ENCODE measurements around the gene STK11. TPM values are rescaled to one million over a fixed set of nuclear protein-coding genes. Genes with fewer than 3 reads are reported as not detected.

Gene STK11
- total RNA-seq, 4 donors from 2014 or later = 22.8 to 71.8 (median 31.9) TPM

DNA sequence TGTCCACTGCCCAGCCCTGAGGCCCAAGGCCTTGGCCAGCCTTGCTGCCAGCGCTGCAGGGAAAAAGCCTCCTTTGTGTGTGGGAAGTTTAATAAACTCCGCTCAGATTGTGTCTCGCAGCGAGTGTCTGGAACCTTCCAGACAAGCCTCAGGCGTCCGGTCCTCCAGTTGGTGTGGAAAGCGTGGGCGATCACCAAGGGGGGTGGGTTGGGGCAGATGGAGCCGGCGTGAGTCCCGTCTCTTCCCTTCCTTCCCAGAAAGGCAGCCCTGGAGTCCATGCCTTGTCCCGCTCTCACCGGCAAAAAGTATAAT, 4.6 kb downstream of the STK11 start:
- TF ChIP-seq, protein P1, sequence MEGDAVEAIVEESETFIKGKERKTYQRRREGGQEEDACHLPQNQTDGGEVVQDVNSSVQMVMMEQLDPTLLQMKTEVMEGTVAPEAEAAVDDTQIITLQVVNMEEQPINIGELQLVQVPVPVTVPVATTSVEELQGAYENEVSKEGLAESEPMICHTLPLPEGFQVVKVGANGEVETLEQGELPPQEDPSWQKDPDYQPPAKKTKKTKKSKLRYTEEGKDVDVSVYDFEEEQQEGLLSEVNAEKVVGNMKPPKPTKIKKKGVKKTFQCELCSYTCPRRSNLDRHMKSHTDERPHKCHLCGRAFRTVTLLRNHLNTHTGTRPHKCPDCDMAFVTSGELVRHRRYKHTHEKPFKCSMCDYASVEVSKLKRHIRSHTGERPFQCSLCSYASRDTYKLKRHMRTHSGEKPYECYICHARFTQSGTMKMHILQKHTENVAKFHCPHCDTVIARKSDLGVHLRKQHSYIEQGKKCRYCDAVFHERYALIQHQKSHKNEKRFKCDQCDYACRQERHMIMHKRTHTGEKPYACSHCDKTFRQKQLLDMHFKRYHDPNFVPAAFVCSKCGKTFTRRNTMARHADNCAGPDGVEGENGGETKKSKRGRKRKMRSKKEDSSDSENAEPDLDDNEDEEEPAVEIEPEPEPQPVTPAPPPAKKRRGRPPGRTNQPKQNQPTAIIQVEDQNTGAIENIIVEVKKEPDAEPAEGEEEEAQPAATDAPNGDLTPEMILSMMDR (IDR thresholded peaks at IDR 0.05; ENCODE audit: low read depth) = no peak

DNA sequence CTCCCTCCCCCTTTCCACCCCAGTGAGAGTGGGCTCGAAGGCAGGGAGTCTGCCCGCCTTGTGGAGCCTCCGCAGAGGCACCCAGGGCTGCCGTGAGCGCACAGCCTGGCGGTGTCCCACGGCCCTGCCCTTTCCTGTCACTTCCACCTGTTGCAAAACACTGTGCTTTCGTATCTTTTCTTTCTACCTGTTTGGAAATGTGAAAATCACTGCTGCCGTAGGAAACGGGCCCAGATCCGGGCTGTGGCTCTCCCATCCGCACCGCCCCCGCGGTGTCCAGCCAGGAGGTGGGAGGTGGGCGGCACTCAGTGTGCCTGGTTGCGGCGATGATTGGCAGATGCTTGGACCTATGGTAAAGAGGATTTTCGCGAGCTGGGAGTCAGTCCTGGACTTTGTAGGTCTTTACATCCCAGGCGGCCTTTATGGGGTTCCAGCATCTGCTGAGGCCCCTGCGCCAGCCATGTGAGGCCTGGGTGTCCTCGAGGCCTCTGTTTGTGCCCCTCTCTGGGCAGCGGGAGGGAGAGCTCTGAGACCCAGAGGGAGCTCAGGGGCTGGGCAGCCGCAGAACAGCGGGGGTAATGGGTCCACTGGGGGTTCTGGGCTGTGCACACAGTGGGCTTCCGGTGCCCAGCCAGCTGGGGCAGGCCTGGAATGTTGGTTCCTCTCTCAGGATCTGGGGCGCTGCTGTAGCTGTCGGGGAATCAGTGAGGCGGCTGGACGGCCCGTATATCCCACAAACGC, 6.1 kb downstream of the STK11 start:
- TF ChIP-seq, protein P1 (IDR thresholded peaks at IDR 0.05; ENCODE audit: low read depth) = no peak

DNA sequence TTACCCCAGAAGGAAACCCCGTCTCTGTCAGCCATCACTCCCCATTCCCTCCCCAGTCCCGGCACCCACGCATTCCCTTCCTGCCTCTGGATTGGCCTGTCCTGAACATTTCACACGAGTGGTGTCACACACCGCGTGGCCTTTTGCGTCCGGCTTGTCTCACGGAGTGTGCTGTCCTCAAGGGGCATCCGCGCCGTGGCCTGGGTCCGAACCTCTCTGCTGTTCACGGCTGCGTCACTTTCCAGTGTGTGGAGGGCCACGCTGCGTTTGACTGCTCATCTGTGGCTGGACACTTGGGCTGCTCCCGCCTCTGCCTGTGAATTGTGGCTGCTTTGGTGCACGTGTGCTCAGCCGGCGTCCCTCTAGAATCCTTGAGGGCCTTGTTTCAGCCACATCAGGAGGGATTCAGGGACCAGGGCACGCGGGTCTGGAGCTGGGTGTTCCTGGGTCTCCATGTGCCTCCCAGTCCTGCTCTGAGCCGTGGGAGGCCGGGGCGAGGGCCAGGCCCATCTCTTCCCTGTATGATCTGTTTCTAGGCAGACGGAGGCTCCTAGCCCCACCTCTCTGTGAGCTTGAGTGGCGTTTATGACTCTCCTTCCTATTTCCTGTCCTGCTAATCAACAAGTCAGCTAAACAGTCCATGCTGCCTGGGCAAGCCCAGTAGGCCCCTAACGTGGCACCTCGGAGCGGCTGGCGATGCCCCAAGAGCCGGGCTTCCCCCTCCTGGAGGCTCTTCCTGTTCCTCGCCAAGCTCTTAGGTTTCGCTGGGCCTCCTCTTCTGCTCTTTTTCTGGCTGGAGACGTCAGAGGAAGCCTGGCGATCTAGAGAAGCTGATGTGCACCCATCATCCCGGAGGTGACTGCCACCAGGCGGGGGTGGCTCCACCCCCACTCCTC, 8.1 kb downstream of the STK11 start:
- TF ChIP-seq, protein P1 (IDR thresholded peaks at IDR 0.05; ENCODE audit: low read depth) = no peak

DNA sequence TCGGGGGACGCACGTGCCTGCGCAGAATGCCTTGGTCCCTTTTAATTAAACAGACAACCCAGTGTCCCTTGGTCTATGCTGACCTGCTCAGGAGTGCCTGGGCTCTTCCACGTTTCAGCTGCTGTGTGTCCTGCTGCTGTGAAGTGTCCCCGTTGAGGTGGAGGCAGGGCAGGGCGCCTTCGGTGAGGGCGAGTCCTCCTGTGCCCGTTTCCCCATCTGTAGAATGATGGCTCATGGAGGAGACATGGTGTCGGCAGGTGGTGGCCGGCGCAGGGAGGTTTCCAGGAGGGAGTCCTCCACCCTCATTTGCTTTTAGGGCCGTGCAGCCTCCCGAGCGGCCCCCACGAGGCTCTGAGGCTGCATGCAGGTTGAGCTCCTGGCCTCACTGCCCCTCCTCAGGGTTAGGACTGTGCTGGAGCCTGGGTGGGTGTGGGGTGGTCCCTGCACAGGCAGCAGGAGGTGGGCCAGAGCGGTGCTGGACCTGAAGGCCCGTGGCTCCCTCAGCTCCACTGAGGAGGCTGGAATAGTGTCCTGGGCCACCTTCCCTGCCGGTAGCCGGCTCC, 8.8 kb downstream of the STK11 start:
- TF ChIP-seq, protein P1 (IDR thresholded peaks at IDR 0.05; ENCODE audit: low read depth) = no peak

DNA sequence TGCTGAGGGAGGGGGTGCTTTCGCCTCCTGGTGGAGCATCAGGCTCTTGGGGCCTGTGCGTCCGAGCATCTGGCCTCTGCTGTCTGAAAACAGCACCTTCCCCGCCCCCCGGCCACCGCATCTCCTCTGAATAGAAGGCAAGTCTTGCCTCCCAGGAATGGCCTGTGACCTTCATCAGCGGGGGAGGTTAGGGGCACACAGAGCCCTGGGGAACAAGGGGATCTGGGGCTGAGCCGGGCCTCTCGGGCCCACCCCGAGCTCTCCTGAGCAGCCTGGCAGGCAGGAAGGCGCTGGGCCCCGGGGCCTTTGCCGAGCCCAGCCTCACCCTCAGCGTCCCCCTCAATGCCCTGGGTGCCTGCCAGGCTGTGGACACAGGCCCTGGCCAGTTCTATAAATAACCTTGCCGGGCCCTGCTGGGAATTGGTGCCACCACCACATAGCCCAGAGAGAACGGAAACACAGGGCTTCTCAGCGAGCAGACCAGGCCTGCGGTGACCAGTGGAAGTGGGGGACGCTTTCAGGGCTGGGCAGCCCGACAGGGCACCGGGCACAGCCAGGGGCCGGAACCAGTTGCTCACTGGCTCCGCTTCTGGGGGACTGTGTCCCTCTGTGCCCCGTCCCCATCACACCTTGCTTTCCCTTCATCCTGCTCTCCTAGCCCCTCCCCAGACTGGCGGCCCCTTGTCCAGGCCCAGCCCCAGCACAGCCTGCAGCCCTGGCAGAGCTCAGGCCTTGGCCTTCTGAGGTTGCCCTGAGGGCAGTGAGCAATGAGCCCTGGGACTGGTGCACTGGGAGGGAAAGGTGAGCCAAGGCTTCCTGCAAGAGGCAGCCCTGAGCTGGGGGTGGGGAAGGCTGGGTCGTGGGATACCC, 9.5 kb downstream of the STK11 start:
- TF ChIP-seq, protein P1 (IDR thresholded peaks at IDR 0.05; ENCODE audit: low read depth) = no peak

DNA sequence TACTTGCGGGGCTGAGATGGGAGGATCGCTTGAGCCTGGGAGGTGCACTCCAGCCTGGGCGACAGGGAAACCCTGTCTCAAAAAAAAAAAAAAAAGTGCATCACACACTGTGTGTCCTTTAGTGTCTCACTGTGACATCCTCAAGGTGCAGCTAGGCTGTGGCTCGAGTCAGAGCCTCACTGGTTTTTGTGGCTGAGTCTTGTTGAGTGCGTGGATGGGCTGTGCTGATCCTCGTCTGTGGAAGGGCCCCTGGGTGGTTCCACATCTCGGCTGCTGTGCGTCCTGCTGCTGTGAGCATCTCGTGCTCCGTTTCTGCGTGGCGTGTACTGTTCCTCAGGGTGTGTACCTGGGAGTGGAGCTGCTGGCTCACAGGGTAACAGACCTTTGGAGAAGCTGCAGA, 11.2 kb downstream of the STK11 start:
- TF ChIP-seq, protein P1 (IDR thresholded peaks at IDR 0.05; ENCODE audit: low read depth) = no peak

All from subcutaneous adipose tissue (tissue), 4 donors.